ENCODE results near the gene CCDC69. TPM values are rescaled to one million over a fixed set of nuclear protein-coding genes. Genes with fewer than 3 reads are reported as not detected.

The CCDC69 gene
- total RNA-seq, 1 donor from 2014 or later, result 4.4 TPM

DNA sequence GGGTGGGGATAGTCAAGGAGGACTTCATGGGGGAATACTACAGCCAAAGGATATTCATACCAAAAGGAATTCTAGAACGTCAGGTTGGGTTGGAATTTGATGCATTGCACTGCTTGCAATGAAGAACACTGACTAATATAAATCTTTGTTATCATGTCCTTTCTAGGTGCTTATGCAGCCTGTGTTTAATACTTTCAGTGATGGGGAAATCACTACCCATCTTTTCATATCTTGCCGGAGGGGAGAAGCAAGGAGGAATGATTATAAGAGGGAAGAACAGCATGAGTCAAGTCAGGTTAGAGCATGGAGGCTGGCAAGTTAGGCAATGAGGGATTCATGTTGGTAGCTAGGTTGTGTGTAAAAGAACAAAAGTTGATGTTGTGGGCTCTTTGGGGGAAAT, 5.1 kb upstream of the CCDC69 start:
- no peaks in the 10 kb centered on the region for H3K36me3 ChIP-seq (ENCODE audit: control insufficient read depth, insufficient read depth, low read length)
- TF ChIP-seq, protein P1, sequence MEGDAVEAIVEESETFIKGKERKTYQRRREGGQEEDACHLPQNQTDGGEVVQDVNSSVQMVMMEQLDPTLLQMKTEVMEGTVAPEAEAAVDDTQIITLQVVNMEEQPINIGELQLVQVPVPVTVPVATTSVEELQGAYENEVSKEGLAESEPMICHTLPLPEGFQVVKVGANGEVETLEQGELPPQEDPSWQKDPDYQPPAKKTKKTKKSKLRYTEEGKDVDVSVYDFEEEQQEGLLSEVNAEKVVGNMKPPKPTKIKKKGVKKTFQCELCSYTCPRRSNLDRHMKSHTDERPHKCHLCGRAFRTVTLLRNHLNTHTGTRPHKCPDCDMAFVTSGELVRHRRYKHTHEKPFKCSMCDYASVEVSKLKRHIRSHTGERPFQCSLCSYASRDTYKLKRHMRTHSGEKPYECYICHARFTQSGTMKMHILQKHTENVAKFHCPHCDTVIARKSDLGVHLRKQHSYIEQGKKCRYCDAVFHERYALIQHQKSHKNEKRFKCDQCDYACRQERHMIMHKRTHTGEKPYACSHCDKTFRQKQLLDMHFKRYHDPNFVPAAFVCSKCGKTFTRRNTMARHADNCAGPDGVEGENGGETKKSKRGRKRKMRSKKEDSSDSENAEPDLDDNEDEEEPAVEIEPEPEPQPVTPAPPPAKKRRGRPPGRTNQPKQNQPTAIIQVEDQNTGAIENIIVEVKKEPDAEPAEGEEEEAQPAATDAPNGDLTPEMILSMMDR (IDR thresholded peaks at IDR 0.05; ENCODE audit: insufficient read depth, low read length, poor library complexity, severe bottlenecking), result no peak
- no peak overlapping the region for H3K4me3 ChIP-seq (ENCODE audit: low read depth, low read length)
- H3K27me3 ChIP-seq (ENCODE audit: control insufficient read depth, insufficient read depth, low read length), result peaks cover 2% of the 10 kb centered on the region
- no peak for DNase-seq (ENCODE audit: low read depth)

DNA sequence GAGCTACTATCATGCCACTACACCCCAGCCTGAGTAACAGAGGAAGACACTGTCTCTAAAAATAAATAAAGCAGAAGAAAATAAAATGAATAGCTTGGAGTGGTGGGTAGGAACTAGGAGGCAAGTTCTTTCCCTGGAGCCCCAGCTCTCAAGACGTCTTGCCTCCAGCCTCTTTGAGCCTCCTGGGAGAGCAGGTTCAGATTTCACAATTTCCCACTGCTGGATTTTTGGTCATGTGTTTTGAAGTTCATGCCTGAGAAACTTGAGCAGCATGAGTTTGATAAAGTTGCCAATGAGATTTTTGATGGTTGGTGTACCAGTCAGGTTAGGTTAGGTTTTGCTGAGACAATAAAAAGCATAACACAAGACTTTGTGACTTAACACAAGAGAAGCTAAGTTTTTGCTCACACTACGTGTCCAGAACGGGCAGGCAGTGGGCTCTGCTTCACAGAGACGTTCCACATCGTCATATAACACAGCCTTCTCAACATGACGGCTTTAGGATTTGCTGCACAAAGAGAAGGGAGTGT, 4.1 kb upstream of the CCDC69 start:
- Histone ChIP-seq H3K36me3 (ENCODE audit: control insufficient read depth, insufficient read depth, low read length) (no peaks in the 10 kb centered on the region), H3K4me3 (ENCODE audit: low read depth, low read length) (no peak overlapping the region), H3K27me3 (ENCODE audit: control insufficient read depth, insufficient read depth, low read length) (peaks cover 2% of the 10 kb centered on the region)
- TF ChIP-seq, protein P1 (IDR thresholded peaks at IDR 0.05; ENCODE audit: insufficient read depth, low read length, poor library complexity, severe bottlenecking), result no peak
- DNase-seq (ENCODE audit: low read depth), result no peak

DNA sequence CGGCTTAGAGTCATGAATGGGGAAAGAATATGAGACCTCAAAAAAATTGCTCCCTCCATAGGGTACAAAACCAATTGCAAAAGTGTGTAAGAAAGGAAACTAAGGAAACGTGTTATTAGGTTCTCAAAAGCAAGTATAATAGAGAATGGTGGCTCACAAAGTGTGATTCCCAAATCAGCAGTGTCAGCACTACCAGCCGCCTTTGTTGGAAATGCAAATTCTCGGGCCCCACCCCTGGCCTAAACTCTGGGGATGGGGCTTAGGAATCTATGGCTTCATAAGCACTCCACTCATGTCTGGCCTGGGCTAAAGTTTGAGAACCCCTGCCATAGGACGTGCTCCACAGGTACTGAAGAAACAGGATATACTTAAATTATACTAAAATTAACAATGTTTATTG, 1.6 kb upstream of the CCDC69 start:
- no peak overlapping the region for H3K4me3 ChIP-seq (ENCODE audit: low read depth, low read length)
- no peak for DNase-seq (ENCODE audit: low read depth)
- peaks cover 2% of the 10 kb centered on the region for H3K27me3 ChIP-seq (ENCODE audit: control insufficient read depth, insufficient read depth, low read length)
- TF ChIP-seq, protein P1 (IDR thresholded peaks at IDR 0.05; ENCODE audit: insufficient read depth, low read length, poor library complexity, severe bottlenecking), result no peak
- no peaks in the 10 kb centered on the region for H3K36me3 ChIP-seq (ENCODE audit: control insufficient read depth, insufficient read depth, low read length)

DNA sequence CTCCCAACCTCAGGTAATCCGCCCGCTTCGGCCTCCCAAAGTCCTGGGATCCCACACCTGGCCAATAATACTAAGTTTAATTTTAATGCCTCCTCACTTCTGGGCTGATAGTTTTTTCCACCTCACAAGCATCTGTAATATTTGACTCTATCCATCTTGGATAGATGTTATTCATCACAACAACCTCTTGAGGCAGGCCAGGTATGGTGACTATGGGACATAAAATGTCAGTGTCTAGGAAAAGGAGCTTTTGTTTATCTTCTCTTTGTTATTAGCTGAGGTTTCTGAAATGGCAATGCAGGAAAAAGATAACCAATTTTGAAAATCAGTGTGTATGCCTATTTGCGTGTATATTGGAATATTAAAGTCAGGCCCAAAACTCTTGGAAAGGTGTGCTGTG, 1.2 kb upstream of the CCDC69 start:
- Histone ChIP-seq H3K4me3 (ENCODE audit: low read depth, low read length) (no peak overlapping the region), H3K36me3 (ENCODE audit: control insufficient read depth, insufficient read depth, low read length) (no peaks in the 10 kb centered on the region), H3K27me3 (ENCODE audit: control insufficient read depth, insufficient read depth, low read length) (peaks cover 2% of the 10 kb centered on the region)
- TF ChIP-seq, protein P1 (IDR thresholded peaks at IDR 0.05; ENCODE audit: insufficient read depth, low read length, poor library complexity, severe bottlenecking), result no peak
- no peak for DNase-seq (ENCODE audit: low read depth)

DNA sequence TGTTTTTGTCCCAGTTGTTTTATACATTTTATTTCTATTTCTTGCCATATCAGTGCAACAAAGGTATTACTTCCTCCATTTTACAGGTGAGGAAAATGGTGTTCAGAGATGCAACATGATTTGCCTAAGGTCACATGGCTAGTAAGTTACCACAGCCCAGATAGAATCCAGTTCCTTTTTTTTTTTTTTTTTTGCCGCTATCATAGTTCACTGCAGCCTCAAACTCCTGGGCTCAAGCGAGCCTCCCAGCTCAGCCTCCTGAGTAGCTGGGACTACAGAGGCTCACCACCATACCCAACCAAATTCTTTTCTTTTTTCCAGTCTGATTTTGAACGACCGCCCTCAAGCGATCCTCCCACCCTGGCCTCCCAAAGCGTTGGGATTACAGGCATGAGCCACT, 480 bp upstream of the CCDC69 start:
- Histone ChIP-seq H3K27me3 (ENCODE audit: control insufficient read depth, insufficient read depth, low read length) (peaks cover 2% of the 10 kb centered on the region), H3K4me3 (ENCODE audit: low read depth, low read length) (no peak overlapping the region), H3K36me3 (ENCODE audit: control insufficient read depth, insufficient read depth, low read length) (no peaks in the 10 kb centered on the region)
- TF ChIP-seq, protein P1 (IDR thresholded peaks at IDR 0.05; ENCODE audit: insufficient read depth, low read length, poor library complexity, severe bottlenecking), result no peak
- no peak for DNase-seq (ENCODE audit: low read depth)

DNA sequence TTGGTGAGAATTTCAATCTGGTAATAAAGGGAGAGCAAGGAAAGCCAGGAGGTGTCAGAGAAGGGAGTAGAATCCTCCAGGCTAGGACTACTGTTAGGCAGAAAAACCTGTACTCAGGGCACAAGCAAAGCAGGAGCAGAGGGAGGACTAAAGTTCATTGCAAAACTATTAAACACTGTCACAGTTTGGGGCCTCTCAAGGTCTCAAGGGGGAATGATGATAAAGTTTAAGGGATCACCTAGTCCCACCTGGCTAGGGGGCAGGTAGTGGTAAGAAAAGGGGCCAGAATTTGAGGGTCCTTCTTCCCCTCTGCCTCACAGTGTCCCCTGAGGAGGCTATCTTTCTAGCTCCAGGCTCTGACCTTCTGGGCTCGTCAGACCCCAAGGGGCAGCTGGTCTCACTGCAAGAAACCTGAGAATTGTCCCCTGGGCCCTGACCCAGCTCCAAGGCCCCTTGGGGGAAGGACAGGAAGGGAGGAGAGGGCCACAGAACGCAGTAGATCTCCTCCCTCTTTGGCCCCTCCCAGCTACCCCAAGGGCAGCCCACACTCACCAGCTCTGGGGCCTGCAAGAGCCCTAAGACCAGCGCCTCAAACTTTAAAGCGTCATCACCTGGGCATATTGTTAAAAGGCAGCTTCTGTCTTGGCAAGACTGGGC, 974 bp downstream of the CCDC69 start:
- H3K36me3 ChIP-seq (ENCODE audit: control insufficient read depth, insufficient read depth, low read length), result no peaks in the 10 kb centered on the region
- H3K4me3 ChIP-seq (ENCODE audit: low read depth, low read length), result no peak overlapping the region
- no peak for DNase-seq (ENCODE audit: low read depth)
- H3K27me3 ChIP-seq (ENCODE audit: control insufficient read depth, insufficient read depth, low read length), result no peaks in the 10 kb centered on the region
- TF ChIP-seq, protein P1 (IDR thresholded peaks at IDR 0.05; ENCODE audit: insufficient read depth, low read length, poor library complexity, severe bottlenecking), result no peak
